ENCODE data around the gene KCNIP3. TPM values are rescaled to one million over a fixed set of nuclear protein-coding genes. Genes with fewer than 3 reads are reported as not detected.
"Not testable (repeated sequence)": the region's sequence is repeated elsewhere in the genome, so short reads cannot be mapped to it uniquely, and the experiment has no call there.

The KCNIP3 gene
- total and polyA plus RNA-seq, 9 of the 15 experiments (the other 6 are each of a cell fraction or from before 2014, with no cell fraction given) = 0.04 TPM; not detected in 8

- H3K4me3 ChIP-seq; H3K36me3 ChIP-seq (ENCODE audit: control insufficient read depth, insufficient read depth, low read length); in situ Hi-C loops (cut with MboI); H3K4me2 ChIP-seq (ENCODE audit: insufficient read depth, low read length); BruUV-seq (replicated peaks); H4K20me1 ChIP-seq (replicated peaks; ENCODE audit: control insufficient read depth, insufficient read depth, low read length); H2AFZ ChIP-seq (ENCODE audit: low read depth, low read length); H3K9me3 ChIP-seq (replicated peaks; ENCODE audit: control insufficient read depth, insufficient read depth, low read depth, low read length); H3K27ac ChIP-seq (ENCODE audit: extremely low read depth, low read depth, low read length); H3K79me2 ChIP-seq (ENCODE audit: control insufficient read depth, insufficient read depth, low read length); H3K9ac ChIP-seq (ENCODE audit: insufficient read depth in 1 of 2, low read depth in 2 of 2, low read length in 2 of 2); intact Hi-C loops (cut with micrococcal nuclease); H3K4me1 ChIP-seq (replicated peaks in 1 of 2; ENCODE audit: control insufficient read depth in 2 of 2, insufficient read depth in 2 of 2, low read length in 2 of 2); H3K27me3 ChIP-seq (ENCODE audit: control insufficient read depth in 2 of 2, insufficient read depth in 2 of 2, low read length in 2 of 2); POLR2A ChIA-PET; H3K9me1 ChIP-seq (ENCODE audit: control insufficient read depth, insufficient read depth, low read length); TF ChIP-seq REST (CRISPR knock-in tag; IDR thresholded peaks at IDR 0.05; ENCODE audit: low read depth): not testable (repeated sequence)
- peak; percentile 67 for FAIRE-seq
- CTCF ChIA-PET (ENCODE audit: low intra/inter-chr PET ratio) = interaction anchor here (1.2 kb wide), 1 partner anchor 315 kb away, joined by 5 read pairs; no protein-coding TSS in a partner anchor
- 4% methylated on average over 4 of the region's 9 CpGs for WGBS (ENCODE audit: insufficient coverage, low coverage, missing lambda C conversion rate)
- peak; percentile 97 for ATAC-seq
- DNase-seq (ENCODE audit: extremely low read depth in 1 of 4, low spot score in 3 of 4) = peak; percentile 44 to 80 (median 52)
- TF ChIP-seq KLF16 (IDR thresholded peaks at IDR 0.05) = peak; percentile 42; the same call in 1 of the 2 replicates
- peak; percentile 62 for TF ChIP-seq DEAF1 (CRISPR knock-in tag; IDR thresholded peaks at IDR 0.05)
- TF ChIP-seq CTCF (IDR thresholded peaks at IDR 0.05 in 2 of 3, conservative IDR thresholded peaks at IDR 0.05 in 1 of 3; ENCODE audit: insufficient read depth in 2 of 3, low read depth in 1 of 3, low read length in 3 of 3) = peak; percentile 73 to 74 (median 74)
- TF ChIP-seq ARID2 (IDR thresholded peaks at IDR 0.05) = 0 out of 2 replicates have a peak, but pooled peaks have one; percentile 30
- TF ChIP-seq RB1 (IDR thresholded peaks at IDR 0.05; ENCODE audit: low read depth) = 0 out of 2 replicates have a peak, but pooled peaks have one; percentile 17
- peak; percentile 71 for TF ChIP-seq DACH1 (IDR thresholded peaks at IDR 0.05; ENCODE audit: partially characterized antibody)
- TF ChIP-seq SMC3 (conservative IDR thresholded peaks at IDR 0.05; ENCODE audit: insufficient read depth, low read depth, low read length) = peak; percentile 54
- TF ChIP-seq REST (IDR thresholded peaks at IDR 0.05; ENCODE audit: borderline replicate concordance) = peak; percentile 80
Observed at GRCh38 chr2:95414015-95414594, 117.0 kb downstream of the KCNIP3 start.

Data from K562 (cell line).